ENCODE measurements around the gene BEX1.
"Not testable (repeated sequence)": the region's sequence is repeated elsewhere in the genome, so short reads cannot be mapped to it uniquely, and the experiment has no call there.

Gene BEX1

DNA sequence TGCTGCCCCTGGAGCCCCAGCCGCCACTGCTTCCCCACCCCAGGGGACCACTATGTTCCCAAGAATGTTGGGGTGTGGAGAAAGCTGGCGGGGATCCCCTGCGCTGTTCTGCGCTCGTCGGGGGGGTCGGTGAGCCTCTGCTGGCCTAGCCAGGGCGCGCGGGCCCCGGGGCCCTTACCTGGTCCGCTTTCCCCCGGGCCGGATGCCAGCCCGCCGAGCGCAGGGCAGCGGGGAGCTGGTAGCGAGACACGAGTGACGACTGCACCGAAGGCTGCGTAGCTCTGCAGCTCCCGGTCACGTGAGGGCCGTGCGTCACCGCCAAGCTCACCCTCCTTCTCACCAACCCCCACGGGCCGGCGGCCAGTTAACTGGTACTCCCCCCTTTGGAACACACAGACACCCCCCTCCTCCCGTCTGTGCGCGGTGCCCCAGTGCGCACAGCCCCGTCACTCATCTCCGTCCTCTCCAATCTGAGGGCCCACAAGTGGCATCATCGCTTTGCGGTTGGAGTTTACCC, at the start of gene BEX1:
TSS of gene BEX1 (minus strand) at position 254 of the 517 bp plus-strand sequence. CDS start 897 bp downstream, outside the sequence.
- peak; percentile 61 for DNase-seq (ENCODE audit: low read depth)

- DNase-seq (ENCODE audit: low read depth), result not testable (repeated sequence)
Observed at GRCh38 chrX:103109497-103109896, 45.5 kb upstream of the BEX1 start.

DNA sequence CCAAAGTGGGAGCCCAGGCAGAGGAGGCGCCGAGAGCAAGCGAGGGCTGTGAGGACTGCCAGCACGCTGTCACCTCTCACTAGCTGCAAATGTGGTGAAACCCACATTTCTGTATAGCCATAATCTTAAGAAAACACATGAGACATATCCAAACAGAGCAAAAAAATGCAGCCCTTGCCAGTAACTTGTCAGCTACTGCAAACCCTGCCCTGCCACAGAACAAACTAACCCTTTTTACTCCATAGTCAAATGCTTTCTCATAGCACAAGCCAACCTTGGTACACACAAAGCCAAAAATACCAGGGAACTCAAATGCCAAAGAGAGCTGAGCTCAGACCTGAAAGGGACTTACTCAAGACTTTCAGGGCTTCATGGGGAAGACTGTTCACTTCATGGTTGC, 43.9 kb upstream of the BEX1 start:
- no peak for DNase-seq (ENCODE audit: low read depth)

- DNase-seq (ENCODE audit: low read depth), result not testable (repeated sequence)
Observed at GRCh38 chrX:103107227-103107737, 43.3 kb upstream of the BEX1 start.

DNA sequence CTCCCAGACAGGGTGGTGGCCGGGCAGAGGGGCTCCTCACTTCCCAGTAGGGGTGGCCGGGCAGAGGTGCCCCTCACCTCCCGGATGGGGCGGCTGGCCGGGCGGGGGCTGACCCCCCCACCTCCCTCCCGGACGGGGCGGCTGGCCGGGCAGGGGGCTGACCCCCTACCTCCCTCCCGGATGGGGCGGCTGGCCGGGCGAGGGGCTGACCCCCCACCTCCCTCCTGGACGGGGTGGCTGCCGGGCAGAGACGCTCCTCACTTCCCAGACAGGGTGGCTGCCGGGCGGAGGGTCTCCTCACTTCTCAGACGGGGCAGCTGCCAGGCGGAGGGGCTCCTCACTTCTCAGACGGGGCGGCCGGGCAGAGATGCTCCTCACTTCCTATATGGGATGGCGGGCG, 40.4 kb upstream of the BEX1 start:
- not testable (repeated sequence) for DNase-seq (ENCODE audit: low read depth)

GRCh38 chrX:103103866-103104265, 39.9 kb upstream of the BEX1 start:
- DNase-seq (ENCODE audit: low read depth), result not testable (repeated sequence)

GRCh38 chrX:103101299-103102042, 37.5 kb upstream of the BEX1 start:
- DNase-seq (ENCODE audit: low read depth), result no peak

DNA sequence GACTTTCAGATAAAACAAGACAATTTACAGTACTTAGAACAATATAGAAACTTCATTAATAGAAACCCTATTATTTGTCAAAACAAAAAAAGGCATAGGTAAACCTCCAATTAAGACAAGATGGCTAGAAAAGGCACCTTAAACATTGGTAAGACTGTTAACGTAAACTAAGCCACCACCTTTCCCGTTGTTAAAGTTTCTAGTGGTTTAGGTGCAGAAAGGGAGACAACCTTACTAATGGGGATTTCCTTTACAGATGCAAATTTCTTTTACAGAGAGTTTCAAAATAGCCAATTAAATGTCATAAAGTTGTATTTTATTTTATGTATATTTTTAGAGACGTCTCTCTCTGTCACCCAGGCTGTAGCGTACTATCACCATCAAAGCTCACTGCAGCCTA, 36.5 kb upstream of the BEX1 start:
- no peak for DNase-seq (ENCODE audit: low read depth)

- no peak for DNase-seq (ENCODE audit: low read depth)
Observed at GRCh38 chrX:103099691-103100090, 35.7 kb upstream of the BEX1 start.

- no peak for DNase-seq (ENCODE audit: low read depth)
Observed at GRCh38 chrX:103098488-103098887, 34.5 kb upstream of the BEX1 start.

DNA sequence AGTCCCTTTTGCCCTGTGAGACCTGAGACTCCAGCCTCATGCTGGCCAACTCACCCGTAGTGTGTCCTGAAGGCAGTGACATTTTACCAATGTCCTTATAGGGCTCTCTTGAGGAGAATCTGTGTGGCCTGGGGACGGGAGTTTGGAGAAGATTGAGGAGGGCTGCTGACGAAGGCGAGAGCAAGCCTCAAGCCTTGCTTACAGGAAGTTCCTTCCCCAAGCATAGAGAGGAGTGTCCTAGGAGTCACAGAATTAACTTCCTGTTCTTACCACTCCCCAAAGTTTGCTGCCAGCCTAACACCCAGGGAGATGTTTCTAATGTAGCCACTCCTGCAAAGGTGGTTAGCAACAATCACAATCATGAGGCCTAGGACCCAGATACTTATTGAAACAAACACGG, 29.0 kb upstream of the BEX1 start, which contains the start of gene NXF3:
TSS of gene NXF3 (minus strand) at position 202 of the 400 bp plus-strand sequence. CDS start at position 82, 120 bp downstream.
- DNase-seq (ENCODE audit: low read depth), result no peak

DNA sequence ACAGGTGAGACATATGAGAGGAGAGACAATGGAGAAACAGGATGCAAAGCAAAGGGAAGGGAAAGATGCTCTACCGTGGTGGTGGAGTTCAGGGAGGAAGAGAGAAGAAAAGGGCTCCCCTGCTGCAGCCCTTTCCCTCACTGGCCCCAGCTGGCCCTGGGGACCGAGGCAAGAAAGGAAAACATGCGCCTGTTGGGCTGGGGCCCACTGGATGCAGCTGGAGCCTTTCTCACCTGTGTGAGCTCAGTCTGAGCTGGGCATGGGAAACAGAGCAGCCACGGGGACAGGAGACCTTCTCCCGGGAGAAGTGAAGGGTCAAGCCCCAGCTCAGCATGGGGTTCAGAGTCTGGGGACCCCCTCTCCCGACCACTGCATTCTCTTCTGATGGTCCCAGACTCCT, 17.1 kb upstream of the BEX1 start:
- DNase-seq (ENCODE audit: low read depth), result no peak

- DNase-seq (ENCODE audit: low read depth), result peak; percentile 16
Observed at GRCh38 chrX:103073467-103073866, 9.5 kb upstream of the BEX1 start.

GRCh38 chrX:103066606-103067005, 2.6 kb upstream of the BEX1 start:
- DNase-seq (ENCODE audit: low read depth), result peak; percentile 70

DNA sequence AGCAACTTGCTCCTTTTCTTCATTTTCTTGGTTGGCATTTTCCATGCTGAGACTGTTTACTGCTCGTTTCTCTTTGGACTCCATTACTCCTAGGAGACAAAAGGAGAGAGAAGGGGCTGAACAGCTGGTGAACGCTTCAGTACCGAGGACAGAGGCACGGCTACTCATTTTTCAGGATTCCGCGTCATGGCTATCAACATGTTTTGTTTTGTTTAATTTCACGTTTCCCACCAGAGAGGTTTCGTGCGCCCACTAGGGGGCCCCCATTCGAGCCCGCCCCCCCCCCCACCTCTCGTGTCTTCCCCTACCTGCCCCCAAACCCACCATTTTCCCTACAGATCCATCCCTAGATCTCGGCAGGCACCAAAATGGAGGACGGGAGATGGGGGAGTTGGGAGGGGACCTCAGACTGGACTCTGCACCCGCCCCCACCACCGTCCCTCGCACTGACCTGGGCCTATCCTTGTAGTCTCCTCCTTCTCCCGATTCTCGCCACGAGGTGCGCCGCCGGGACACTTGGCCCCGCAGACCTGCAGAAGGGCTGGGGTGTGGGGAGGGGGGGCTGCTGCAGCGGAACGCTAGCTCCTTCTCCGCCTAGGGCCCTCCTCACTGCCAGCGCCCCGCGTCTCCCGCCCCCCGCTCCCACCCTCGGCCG, 653 bp downstream of the BEX1 start:
- peak; percentile 39 for DNase-seq (ENCODE audit: low read depth)

DNA sequence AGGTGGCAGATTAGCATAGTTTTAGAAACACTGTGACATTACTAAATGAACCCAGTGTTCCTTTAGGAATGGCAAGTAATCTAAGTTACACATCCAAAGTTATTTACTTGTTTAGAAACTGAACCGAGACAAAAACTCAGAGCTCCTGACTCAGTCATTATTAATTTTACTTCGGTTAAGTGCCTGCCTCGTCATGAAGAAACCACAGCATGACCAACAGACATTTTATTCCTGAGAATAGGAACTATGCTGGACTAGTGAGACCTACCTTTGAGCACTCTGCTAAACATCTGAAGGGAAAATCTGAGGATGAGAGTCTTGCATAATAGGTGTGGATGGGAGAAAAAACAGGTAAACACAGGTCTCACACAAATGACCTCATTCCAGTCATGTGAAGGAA, 2.5 kb downstream of the BEX1 start:
- no peak for DNase-seq (ENCODE audit: low read depth)

GRCh38 chrX:103056902-103057301, 7.1 kb downstream of the BEX1 start:
- DNase-seq (ENCODE audit: low read depth), result no peak

DNA sequence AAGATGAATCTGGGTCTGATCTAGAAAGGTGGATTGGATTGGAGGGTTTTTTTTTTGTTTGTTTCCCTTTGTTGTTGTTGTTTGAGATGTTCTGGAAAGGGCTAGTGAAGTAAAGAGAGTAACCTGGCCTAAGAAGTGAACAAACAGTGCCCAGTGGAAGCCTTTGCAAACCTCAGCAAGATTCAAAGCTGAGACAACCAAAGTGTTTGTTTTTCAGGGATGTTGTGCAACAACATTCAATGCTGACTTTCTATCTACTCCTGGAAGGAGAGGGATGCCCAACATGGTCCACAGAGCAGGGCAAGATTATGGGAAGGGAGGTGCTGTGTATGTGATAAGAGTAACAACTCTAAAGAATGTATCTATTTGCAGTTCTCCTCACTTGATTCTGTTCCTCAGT, 11.3 kb downstream of the BEX1 start:
- DNase-seq (ENCODE audit: low read depth), result no peak

- no peak for DNase-seq (ENCODE audit: low read depth)
Observed at GRCh38 chrX:103051260-103051789, 12.6 kb downstream of the BEX1 start.

DNA sequence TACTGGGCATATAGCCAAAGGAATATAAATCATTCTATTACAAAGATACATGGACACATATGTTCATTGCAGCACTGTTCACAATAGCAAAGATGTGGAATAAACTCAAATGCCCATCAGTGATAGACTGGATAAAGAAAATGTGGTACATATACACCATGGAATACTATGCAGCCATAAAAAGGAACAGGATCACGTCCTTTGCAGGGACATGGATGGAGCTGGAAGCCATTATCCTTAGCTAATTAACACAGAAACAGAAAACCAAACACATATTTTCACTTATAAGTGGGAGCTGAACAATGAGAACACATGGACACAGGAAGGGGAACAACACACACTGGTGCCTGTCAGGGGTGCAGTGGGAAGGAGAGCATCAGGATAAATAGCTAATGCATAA, 30.6 kb downstream of the BEX1 start:
- DNase-seq (ENCODE audit: low read depth), result not testable (repeated sequence)

GRCh38 chrX:103017542-103017941, 46.4 kb downstream of the BEX1 start:
- DNase-seq (ENCODE audit: low read depth), result no peak

- DNase-seq (ENCODE audit: low read depth), result no peak
Observed at GRCh38 chrX:103012945-103013344, 51.0 kb downstream of the BEX1 start.

All from iris pigment epithelial cell (primary cell).